ENCODE data around the gene MEN1. TPM values are rescaled to one million over a fixed set of nuclear protein-coding genes. Genes with fewer than 3 reads are reported as not detected.

The MEN1 gene
- total RNA-seq, 6 experiments from 2014 or later: 13.1 to 21.5 (median 17.0) TPM

DNA sequence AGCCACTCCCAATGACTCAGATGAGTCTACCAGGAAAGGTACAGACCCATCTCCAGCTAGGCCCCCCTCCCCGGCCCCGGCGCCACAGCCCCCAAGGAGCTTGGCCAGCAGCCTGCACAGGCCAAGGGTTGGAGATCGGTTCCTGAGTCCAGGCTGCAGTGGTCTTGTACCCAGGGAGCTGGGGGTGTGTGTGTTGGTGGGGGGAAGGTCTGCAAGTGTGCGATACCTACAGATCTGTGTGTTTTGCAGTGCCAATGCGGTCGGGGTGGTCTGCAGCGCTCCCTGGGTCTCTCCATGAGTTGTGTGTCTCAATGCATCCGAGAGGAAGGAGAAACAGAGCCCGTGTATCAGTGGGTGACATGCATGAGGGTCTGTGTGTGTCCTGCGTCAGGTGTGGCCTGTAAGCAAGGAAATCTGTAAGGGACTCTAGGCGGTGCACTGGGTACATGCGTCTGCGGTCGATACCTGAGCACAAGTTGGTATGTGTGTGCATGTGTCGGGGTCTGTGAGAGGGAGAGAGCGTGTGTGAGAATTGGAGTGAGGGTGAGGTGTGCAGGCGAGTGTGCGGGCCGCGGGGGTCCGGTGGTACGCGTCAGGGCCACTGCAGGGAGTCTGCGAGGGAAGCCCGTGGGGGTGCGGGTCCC is 33.5 kb upstream of the MEN1 start:
- H3K4me1 ChIP-seq: peaks cover 0 to 12% (median 5%) of the 10 kb centered on the region in 4 donors
- no peak overlapping the region for H3K27ac ChIP-seq
- H3K4me3 ChIP-seq: peak overlapping the region; percentile 41 to 50 (median 45)
- intact Hi-C loops (cut with DNase I): loop anchor here in 1 of 2 donors (10.0 kb wide), 1 partner anchor 59 kb away; no protein-coding TSS in a partner anchor
- no peaks in the 10 kb centered on the region for H3K27me3 ChIP-seq
- TF ChIP-seq POLR2A (IDR thresholded peaks at IDR 0.05): no peak
- TF ChIP-seq, protein P1, sequence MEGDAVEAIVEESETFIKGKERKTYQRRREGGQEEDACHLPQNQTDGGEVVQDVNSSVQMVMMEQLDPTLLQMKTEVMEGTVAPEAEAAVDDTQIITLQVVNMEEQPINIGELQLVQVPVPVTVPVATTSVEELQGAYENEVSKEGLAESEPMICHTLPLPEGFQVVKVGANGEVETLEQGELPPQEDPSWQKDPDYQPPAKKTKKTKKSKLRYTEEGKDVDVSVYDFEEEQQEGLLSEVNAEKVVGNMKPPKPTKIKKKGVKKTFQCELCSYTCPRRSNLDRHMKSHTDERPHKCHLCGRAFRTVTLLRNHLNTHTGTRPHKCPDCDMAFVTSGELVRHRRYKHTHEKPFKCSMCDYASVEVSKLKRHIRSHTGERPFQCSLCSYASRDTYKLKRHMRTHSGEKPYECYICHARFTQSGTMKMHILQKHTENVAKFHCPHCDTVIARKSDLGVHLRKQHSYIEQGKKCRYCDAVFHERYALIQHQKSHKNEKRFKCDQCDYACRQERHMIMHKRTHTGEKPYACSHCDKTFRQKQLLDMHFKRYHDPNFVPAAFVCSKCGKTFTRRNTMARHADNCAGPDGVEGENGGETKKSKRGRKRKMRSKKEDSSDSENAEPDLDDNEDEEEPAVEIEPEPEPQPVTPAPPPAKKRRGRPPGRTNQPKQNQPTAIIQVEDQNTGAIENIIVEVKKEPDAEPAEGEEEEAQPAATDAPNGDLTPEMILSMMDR (IDR thresholded peaks at IDR 0.05): no peak
- no peaks in the 10 kb centered on the region for H3K9me3 ChIP-seq
- DNase-seq (peak in 1 of 3 donors; percentile 57), ATAC-seq (no peak)
- H3K36me3 ChIP-seq: no peaks in the 10 kb centered on the region
- 39% methylated on average over 15 of the region's 27 CpGs for WGBS (ENCODE audit: insufficient coverage, low coverage, low lambda C conversion rate, missing lambda C conversion rate)

DNA sequence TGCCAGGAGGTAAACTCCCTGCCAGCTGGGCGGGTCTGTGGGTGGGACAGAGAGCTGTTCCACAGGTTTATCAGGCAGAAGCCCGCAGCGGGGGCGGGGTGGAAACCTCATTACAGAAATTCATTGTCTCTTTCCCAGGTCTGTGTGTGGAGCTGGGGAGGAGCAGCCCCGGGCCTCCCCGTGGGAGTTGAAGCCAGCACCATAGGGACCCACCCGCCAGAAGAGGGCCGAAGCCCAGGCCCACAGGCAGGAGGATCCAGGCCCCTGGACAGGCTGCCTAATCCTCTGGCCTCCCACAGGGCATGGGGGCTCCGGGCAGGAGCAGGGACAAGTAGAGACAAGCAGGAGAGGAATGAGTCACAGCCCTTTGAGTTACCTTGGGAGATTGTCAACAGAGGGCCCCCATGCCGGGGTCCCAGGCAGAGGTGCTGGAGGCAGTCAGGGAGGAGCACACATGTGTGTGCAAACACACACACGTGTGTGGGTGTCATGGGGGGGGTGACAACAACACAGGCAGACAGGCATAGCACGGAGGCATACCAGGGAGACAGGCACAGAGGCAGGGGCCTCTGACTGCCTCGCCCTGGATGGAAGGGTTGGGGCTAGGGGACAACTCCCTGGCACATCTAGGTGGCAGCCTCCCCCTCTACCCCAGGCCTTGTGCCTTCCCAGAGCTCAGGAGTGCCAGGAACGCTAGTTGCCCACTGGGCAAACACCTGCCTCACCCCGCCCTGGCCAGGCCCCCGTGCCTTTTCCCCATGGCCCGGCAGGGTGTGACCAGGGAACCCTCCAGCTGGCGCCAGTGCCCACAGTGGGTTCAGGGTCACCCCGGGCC is 32.7 kb upstream of the MEN1 start:
- TF ChIP-seq, protein P1 (IDR thresholded peaks at IDR 0.05): no peak
- TF ChIP-seq POLR2A (IDR thresholded peaks at IDR 0.05): no peak
- WGBS (ENCODE audit: insufficient coverage, low coverage, low lambda C conversion rate, missing lambda C conversion rate): 78% methylated on average over 5 of the region's 19 CpGs
- no peaks in the 10 kb centered on the region for H3K36me3 ChIP-seq
- peaks cover 0 to 5% (median 1%) of the 10 kb centered on the region in 4 donors for H3K4me1 ChIP-seq
- no peak overlapping the region for H3K27ac ChIP-seq
- no peaks in the 10 kb centered on the region for H3K27me3 ChIP-seq
- H3K9me3 ChIP-seq: no peaks in the 10 kb centered on the region
- H3K4me3 ChIP-seq: no peak overlapping the region
- DNase-seq (peak in 1 of 3 donors; percentile 56), ATAC-seq (no peak)
- intact Hi-C loops (cut with DNase I): loop anchor here in 1 of 2 donors (10.0 kb wide), 1 partner anchor 58 kb away; no protein-coding TSS in a partner anchor

DNA sequence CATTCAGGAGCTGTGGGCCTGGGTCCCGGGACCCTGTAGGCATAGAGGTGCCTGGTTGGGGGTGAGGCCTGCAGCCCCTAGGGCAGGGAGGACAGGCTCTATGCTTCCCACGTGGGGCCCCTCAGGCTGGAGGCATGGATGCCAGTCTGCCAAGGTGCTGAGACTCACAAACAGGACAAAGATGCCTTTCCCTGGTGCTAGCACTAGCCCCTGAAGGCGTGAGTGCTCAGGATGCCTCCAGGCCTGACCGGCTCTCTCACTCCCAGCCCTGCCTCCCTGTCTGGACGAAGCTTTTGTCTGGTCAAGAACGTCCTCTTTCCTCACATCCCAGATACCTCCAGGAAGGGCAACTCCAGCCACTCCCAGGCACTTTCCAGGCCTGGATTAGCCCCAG is 32.0 kb upstream of the MEN1 start:
- ATAC-seq (no peak), DNase-seq (no peak)
- H3K9me3 ChIP-seq: no peaks in the 10 kb centered on the region
- no peaks in the 10 kb centered on the region for H3K27me3 ChIP-seq
- H3K36me3 ChIP-seq: no peaks in the 10 kb centered on the region
- H3K27ac ChIP-seq: no peak overlapping the region
- no CpG with 5 or more reads among the region's 6 CpGs for WGBS (ENCODE audit: insufficient coverage, low coverage, low lambda C conversion rate, missing lambda C conversion rate)
- H3K4me1 ChIP-seq: peaks cover 0 to 5% (median 0%) of the 10 kb centered on the region in 4 donors
- intact Hi-C loops (cut with DNase I): loop anchor here in 1 of 2 donors (10.0 kb wide), 1 partner anchor 58 kb away; no protein-coding TSS in a partner anchor
- H3K4me3 ChIP-seq: no peak overlapping the region
- TF ChIP-seq, protein P1 (IDR thresholded peaks at IDR 0.05): no peak
- no peak for TF ChIP-seq POLR2A (IDR thresholded peaks at IDR 0.05)

DNA sequence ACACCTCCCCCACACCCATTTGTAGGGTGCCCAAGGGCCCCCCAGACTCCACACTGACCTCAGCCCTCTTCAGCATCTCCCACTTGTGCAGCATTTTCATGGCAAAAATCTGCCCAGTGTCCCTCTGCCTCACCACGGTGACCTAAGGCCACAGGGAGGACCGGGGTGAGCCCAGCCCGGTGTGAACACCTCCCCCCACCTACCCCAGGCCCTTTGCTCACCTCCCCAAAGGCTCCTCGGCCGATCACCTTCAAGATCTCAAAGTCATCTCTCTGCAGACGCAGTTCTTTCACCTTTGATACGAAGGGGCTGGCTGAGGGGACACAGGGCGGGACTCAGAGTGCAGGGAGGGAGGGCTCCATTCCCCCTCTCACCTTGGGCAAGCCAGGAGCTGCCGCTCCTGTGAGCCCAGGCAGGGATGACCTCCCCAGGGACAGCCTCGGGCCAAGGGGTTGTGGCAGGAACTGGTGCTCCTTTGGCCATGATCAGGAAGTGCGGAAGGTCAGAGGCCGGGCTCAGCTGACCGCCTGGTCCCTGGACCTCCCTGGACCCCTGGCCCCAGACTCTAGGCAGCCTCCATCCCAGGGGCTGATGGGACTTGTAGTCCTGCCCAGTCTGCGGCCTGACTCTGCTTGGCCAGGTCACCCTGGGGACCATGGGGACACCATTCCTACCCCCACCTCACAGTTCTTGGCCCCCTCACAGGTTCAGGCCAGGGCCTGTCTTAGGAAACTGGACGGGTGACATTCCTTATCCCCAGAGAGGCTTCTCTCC is 31.4 kb upstream of the MEN1 start:
- ATAC-seq: no peak
- intact Hi-C loops (cut with DNase I): loop anchor here in 1 of 2 donors (10.0 kb wide), 1 partner anchor 57 kb away; no protein-coding TSS in a partner anchor
- no peaks in the 10 kb centered on the region for H3K9me3 ChIP-seq
- TF ChIP-seq, protein P1 (IDR thresholded peaks at IDR 0.05): no peak
- no peak for TF ChIP-seq POLR2A (IDR thresholded peaks at IDR 0.05)
- no peak overlapping the region for H3K27ac ChIP-seq
- H3K36me3 ChIP-seq: no peaks in the 10 kb centered on the region
- H3K27me3 ChIP-seq: no peaks in the 10 kb centered on the region
- no peak for DNase-seq
- H3K4me3 ChIP-seq: no peak overlapping the region
- peaks cover 0 to 5% (median 0%) of the 10 kb centered on the region in 4 donors for H3K4me1 ChIP-seq
- no CpG with 5 or more reads among the region's 15 CpGs for WGBS (ENCODE audit: insufficient coverage, low coverage, low lambda C conversion rate, missing lambda C conversion rate)
